Endothelial cell of umbilical vein (primary cell): ENCODE measurements around the gene NXF1. TPM values are rescaled to one million over a fixed set of nuclear protein-coding genes. Genes with fewer than 3 reads are reported as not detected.

Experiments used
- BruUV-seq: library from RNA; stranded (reverse); fragments of 400-500 nt; replicated peaks from 2 replicates; lab custom pipeline; 2021; lab: Mats Ljungman, UMichigan
- CTCF ChIA-PET: fragments of 300-600, 350-600 bp; sonication (Branson Sonifier 250); formaldehyde crosslinking; loops from one replicate; lab custom pipeline; 2021; ENCODE audit warnings: antibody characterized with exemption, inconsistent platforms; lab: Charles Lee
- POLR2A ChIA-PET: fragments of 300-600, 350-600 bp; sonication (Branson Sonifier 250); formaldehyde crosslinking; loops from one replicate; lab custom pipeline; 2021; ENCODE audit warnings: antibody characterized with exemption, inconsistent platforms; lab: Charles Lee
- DNase-seq: peaks from one replicate; pipeline ENCODE4 v3.0.0-alpha.2; 2011; ENCODE audit warnings: low read depth, low spot score
- FAIRE-seq: peaks from 2 replicates; lab custom pipeline; 2011; peaks lifted over from hg19 to GRCh38; lab: Jason Lieb, UNC
- H2AFZ ChIP-seq: 2 replicates; pipeline ENCODE4 v1.6.0; 2012; ENCODE audit warnings: low read depth, low read length, control low read depth, inconsistent platforms
- H3K27ac ChIP-seq: 2 replicates; pipeline ENCODE4 v1.5.1; 2011; ENCODE audit warnings: low read depth, mild to moderate bottlenecking, control low read depth, low read length, moderate library complexity; ENCODE audit not compliant: insufficient read depth
- H3K27me3 ChIP-seq, 2 experiments: 2 replicates each; pipeline versions ENCODE4 v1.6.0 to v1.6.1; 2011; ENCODE audit warnings: low read length in 2 of 2, mixed read lengths in 1 of 2; ENCODE audit not compliant: control insufficient read depth in 2 of 2, insufficient read depth in 2 of 2
- H3K36me3 ChIP-seq, 2 experiments: 2 replicates in 1 of 2; 3 replicates in 1 of 2; pipeline ENCODE4 v1.5.1; 2011; ENCODE audit warnings: low read length in 2 of 2, mild to moderate bottlenecking in 1 of 2, moderate library complexity in 1 of 2; ENCODE audit not compliant: control insufficient read depth in 2 of 2, insufficient read depth in 2 of 2; ENCODE audit errors: extremely low read depth in 1 of 2
- H3K4me1 ChIP-seq: 3 replicates; pipeline ENCODE4 v1.5.1; 2011; ENCODE audit warnings: mild to moderate bottlenecking, low read length; ENCODE audit not compliant: control insufficient read depth, insufficient read depth; ENCODE audit errors: extremely low read depth
- H3K4me2 ChIP-seq: 2 replicates; pipeline ENCODE4 v1.6.1; 2011; ENCODE audit warnings: low read length, control low read depth, mixed read lengths; ENCODE audit not compliant: insufficient read depth
- H3K4me3 ChIP-seq, 3 experiments: fragments of 200-600 bp in 1 of 3; sonication (generic), shearing (Covaris generic) in 1 of 3; replicated peaks in 1 of 3; 2 replicates each; pipeline ENCODE4 v1.5.1; 2011 to 2016; ENCODE audit warnings: control low read depth in 3 of 3, low read length in 3 of 3, mild to moderate bottlenecking in 2 of 3, inconsistent platforms in 1 of 3, low read depth in 1 of 3, moderate library complexity in 1 of 3; ENCODE audit not compliant: insufficient read depth in 1 of 3
- H3K79me2 ChIP-seq: 2 replicates; pipeline ENCODE4 v1.6.0; 2012; ENCODE audit warnings: low read length, inconsistent platforms; ENCODE audit not compliant: control insufficient read depth, insufficient read depth
- H3K9ac ChIP-seq: replicated peaks from 2 replicates; pipeline ENCODE3; 2011; ENCODE audit warnings: low read length, control low read depth; ENCODE audit not compliant: insufficient read depth; ENCODE audit errors: extremely low read depth
- H3K9me1 ChIP-seq: replicated peaks from 3 replicates; pipeline ENCODE4 v1.6.0; 2011; ENCODE audit warnings: mild to moderate bottlenecking, low read length; ENCODE audit not compliant: control insufficient read depth, insufficient read depth; ENCODE audit errors: extremely low read depth
- H3K9me3 ChIP-seq: replicated peaks from 2 replicates; pipeline ENCODE4 v1.5.1; 2012; ENCODE audit warnings: low read length, inconsistent platforms; ENCODE audit not compliant: control insufficient read depth, insufficient read depth
- H4K20me1 ChIP-seq: replicated peaks from 2 replicates; pipeline ENCODE3; 2011; ENCODE audit warnings: mild to moderate bottlenecking, low read length; ENCODE audit not compliant: control insufficient read depth, insufficient read depth; ENCODE audit errors: extremely low read depth
- EZH2 ChIP-seq: IDR thresholded peaks from 2 replicates; pipeline ENCODE4 v1.6.1; 2012; ENCODE audit warnings: borderline replicate concordance, low read depth, mild to moderate bottlenecking, moderate library complexity, low read length, inconsistent platforms; ENCODE audit not compliant: severe bottlenecking
- FOS ChIP-seq: IDR thresholded peaks from 2 replicates; pipeline ENCODE4 v1.6.1; 2011; ENCODE audit warnings: mild to moderate bottlenecking, low read length, moderate library complexity, borderline replicate concordance; ENCODE audit not compliant: insufficient read depth
- GATA2 ChIP-seq: IDR thresholded peaks from 2 replicates; pipeline ENCODE4 v1.7.0; 2011; ENCODE audit warnings: low read depth, mild to moderate bottlenecking, moderate library complexity, mixed read lengths, low read length; ENCODE audit not compliant: insufficient read length, insufficient read depth
- JUN ChIP-seq: IDR thresholded peaks from 2 replicates; pipeline ENCODE4 v1.6.1; 2011; ENCODE audit warnings: borderline replicate concordance, low read depth; ENCODE audit not compliant: insufficient read length, insufficient read depth
- MYC ChIP-seq: IDR thresholded peaks from one replicate; pipeline ENCODE4 v1.6.1; 2011; ENCODE audit warnings: mild to moderate bottlenecking, low read depth, low read length
- POLR2A ChIP-seq: IDR thresholded peaks from 2 replicates; pipeline ENCODE4 v1.6.1; 2012; ENCODE audit warnings: low read depth, mild to moderate bottlenecking, control low read depth, low read length
- POLR2AphosphoS5 ChIP-seq: IDR thresholded peaks from 2 replicates; pipeline ENCODE4 v1.6.1; 2012; ENCODE audit warnings: low read depth, mild to moderate bottlenecking, control low read depth, low read length, moderate library complexity; ENCODE audit not compliant: insufficient read depth
- dilution Hi-C: fragments of 300-500 bp; cut with MboI; formaldehyde crosslinking; loops from one replicate; pipeline ENCODE4 v1.15.0; 2019; ENCODE audit warnings: low sequenced_read_pairs; ENCODE audit not compliant: extremely low pct_ligation_motif_present
- intact Hi-C: fragments of 100-400 bp; cut with micrococcal nuclease; formaldehyde crosslinking; loops from one replicate; pipeline ENCODE4 v1.10.0; 2022
- polyA plus RNA-seq, 4 experiments: library from polyadenylated mRNA; depleted of rRNA in 3 of 4; stranded (reverse) in 3 of 4; unstranded in 1 of 4; fragments of >200 nt; gene quantifications; 2 replicates each; pipeline versions ENCODE4 v1.2.1 to v1.2.3, GENCODE V29; 2011 to 2012; ENCODE audit warnings: missing spikeins in 1 of 4
- total RNA-seq: library from RNA; stranded (reverse); gene quantifications from 2 replicates; pipeline ENCODE4 v1.2.3, GENCODE V29; 2021
- TF ChIP-seq, protein P1 (sequence below): IDR thresholded peaks from 2 replicates; pipeline ENCODE4 v1.6.1; 2011; ENCODE audit not compliant: insufficient read depth, insufficient read length
- TF ChIP-seq, protein P2 (sequence below), 2 donors: IDR thresholded peaks; 1 replicate in 1 of 2; 2 replicates in 1 of 2; pipeline ENCODE4 v1.5.1; 2011; ENCODE audit warnings: low read length in 2 of 2, mild to moderate bottlenecking in 2 of 2, moderate library complexity in 2 of 2, control low read depth in 1 of 2, inconsistent platforms in 1 of 2, low read depth in 1 of 2; ENCODE audit not compliant: insufficient read depth in 1 of 2; ENCODE audit errors: extremely low read depth in 1 of 2

The NXF1 gene
- total and polyA plus RNA-seq, 2 donors (not counting 3 experiments of a cell fraction or from before 2014, with no cell fraction given) = 74.4 to 101 TPM

DNA sequence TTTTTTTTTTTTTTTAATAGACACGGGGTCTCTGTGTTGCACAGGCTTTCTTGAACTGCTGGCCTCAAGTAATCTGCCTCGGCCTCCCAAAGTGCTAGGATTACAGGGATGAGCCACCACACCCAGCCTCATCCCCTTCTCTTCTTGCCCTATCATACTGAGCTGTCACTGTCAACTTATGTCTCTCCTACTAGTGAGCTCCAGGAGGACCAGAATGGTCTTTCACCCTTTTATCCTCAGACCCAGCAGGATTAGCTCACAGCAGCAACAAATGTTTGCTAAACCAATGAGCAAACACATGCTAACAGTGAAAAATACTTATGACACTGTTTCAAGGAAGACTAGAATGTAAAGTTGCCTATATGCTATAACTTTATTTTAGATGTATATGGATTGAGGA is 6.4 kb upstream of the NXF1 start:
- intact Hi-C loops = no loop called here

More for the DNA sequence above, 6.4 kb upstream of the NXF1 start:
- BruUV-seq = no TSS peak
- dilution Hi-C loops = no loop called here
- no peaks in the 10 kb centered on the region for H3K27me3 ChIP-seq
- ChIA-PET POLR2A (no interaction called here), CTCF (interaction anchor here (1.2 to 1.3 kb wide), 3 partner anchors 11 to 25 kb away, joined by 3 to 5 read pairs (median 3); no protein-coding TSS in a partner anchor)
- no peak for FAIRE-seq
- H2AFZ ChIP-seq = no peak overlapping the region
- H3K9me3 ChIP-seq = no peaks in the 10 kb centered on the region
- H4K20me1 ChIP-seq = no peaks in the 10 kb centered on the region
- peaks cover 7% of the 10 kb centered on the region for H3K4me1 ChIP-seq
- H3K9me1 ChIP-seq = no peaks in the 10 kb centered on the region
- no peak overlapping the region for H3K9ac ChIP-seq
- TF ChIP-seq GATA2 (no peak), EZH2 (no peak), POLR2A (no peak), POLR2AphosphoS5 (no peak), FOS (no peak), JUN (no peak), MYC (no peak)
- TF ChIP-seq, protein P1, sequence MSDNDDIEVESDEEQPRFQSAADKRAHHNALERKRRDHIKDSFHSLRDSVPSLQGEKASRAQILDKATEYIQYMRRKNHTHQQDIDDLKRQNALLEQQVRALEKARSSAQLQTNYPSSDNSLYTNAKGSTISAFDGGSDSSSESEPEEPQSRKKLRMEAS = no peak
- TF ChIP-seq, protein P2, sequence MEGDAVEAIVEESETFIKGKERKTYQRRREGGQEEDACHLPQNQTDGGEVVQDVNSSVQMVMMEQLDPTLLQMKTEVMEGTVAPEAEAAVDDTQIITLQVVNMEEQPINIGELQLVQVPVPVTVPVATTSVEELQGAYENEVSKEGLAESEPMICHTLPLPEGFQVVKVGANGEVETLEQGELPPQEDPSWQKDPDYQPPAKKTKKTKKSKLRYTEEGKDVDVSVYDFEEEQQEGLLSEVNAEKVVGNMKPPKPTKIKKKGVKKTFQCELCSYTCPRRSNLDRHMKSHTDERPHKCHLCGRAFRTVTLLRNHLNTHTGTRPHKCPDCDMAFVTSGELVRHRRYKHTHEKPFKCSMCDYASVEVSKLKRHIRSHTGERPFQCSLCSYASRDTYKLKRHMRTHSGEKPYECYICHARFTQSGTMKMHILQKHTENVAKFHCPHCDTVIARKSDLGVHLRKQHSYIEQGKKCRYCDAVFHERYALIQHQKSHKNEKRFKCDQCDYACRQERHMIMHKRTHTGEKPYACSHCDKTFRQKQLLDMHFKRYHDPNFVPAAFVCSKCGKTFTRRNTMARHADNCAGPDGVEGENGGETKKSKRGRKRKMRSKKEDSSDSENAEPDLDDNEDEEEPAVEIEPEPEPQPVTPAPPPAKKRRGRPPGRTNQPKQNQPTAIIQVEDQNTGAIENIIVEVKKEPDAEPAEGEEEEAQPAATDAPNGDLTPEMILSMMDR (IDR thresholded peaks at IDR 0.05; ENCODE audit: extremely low read depth in 1 of 2, insufficient read depth in 1 of 2, low read depth in 1 of 2, low read length in 2 of 2) = no peak
- no peak overlapping the region for H3K4me2 ChIP-seq
- H3K4me3 ChIP-seq = no peak overlapping the region
- no peak for DNase-seq
- H3K27ac ChIP-seq = no peak overlapping the region
- no peaks in the 10 kb centered on the region for H3K79me2 ChIP-seq
- peaks cover under 1 to 6% of the 10 kb centered on the region in 2 experiments for H3K36me3 ChIP-seq
